KOPT-K1 (cell line): ENCODE data around the gene KRTAP10-4.
"Not testable (repeated sequence)": the region's sequence is repeated elsewhere in the genome, so short reads cannot be mapped to it uniquely, and the experiment has no call there.

Source experiments
- H3K27ac ChIP-seq: fragments of 200-600 bp; sonication (generic); 2 replicates; pipeline ENCODE4 v1.5.1; 2016; ENCODE audit warnings: antibody characterized with exemption, mild to moderate bottlenecking, low read depth, low read length; ENCODE audit not compliant: poor library complexity, severe bottlenecking
- H3K36me3 ChIP-seq: fragments of 200-600 bp; sonication (generic); 2 replicates; pipeline ENCODE4 v1.5.1; 2017; ENCODE audit warnings: antibody characterized with exemption, mild to moderate bottlenecking, low read length, moderate library complexity; ENCODE audit not compliant: insufficient read depth
- H3K9me3 ChIP-seq: fragments of 200-600 bp; sonication (generic); 2 replicates; pipeline ENCODE4 v1.5.1; 2017; ENCODE audit warnings: antibody characterized with exemption, low read length, mild to moderate bottlenecking; ENCODE audit not compliant: insufficient read depth, poor library complexity, severe bottlenecking

KRTAP10-4 gene

DNA sequence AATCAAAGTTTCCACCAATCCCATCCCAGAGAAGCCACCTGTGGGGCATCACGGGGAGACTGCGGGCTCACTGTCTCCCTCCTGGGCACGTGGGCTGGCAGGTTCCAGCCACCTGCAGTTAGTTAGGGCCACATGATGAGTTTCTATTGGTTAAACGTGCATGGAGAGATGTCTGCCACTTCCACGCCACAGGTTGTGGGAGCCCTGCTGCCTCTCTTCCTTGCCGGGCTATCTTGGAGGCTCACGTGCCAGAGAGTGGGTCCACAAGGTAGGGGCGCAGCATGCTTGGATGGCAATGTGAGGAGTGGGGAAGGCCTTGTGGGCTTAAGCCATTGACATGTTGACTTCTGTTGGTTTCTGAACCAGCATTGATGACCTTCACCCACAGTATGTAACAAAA, 30.4 kb downstream of the KRTAP10-4 start:
- peaks cover 10% of the 10 kb centered on the region for H3K9me3 ChIP-seq
- H3K27ac ChIP-seq: no peak overlapping the region
- H3K36me3 ChIP-seq: no peaks in the 10 kb centered on the region

DNA sequence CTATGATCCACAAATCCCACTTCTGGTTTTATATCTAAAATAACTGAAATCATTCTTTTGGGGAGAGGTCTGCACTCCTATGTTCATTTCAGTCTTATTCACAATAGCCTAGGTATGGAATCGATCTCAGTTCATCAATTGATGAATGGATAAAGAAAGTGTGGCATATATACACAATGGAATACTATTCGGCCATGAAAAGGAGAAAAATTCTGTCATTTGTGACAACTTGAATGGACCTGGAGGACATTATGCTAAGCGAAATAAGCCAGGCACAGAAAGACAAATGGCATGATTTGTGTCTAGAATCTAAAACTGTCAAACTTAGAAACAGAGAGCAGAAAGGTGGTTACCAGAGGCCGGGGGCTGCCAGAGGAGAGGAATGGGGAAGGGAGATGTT, 33.0 kb downstream of the KRTAP10-4 start:
- no peaks in the 10 kb centered on the region for H3K36me3 ChIP-seq
- peaks cover 34% of the 10 kb centered on the region for H3K9me3 ChIP-seq
- no peak overlapping the region for H3K27ac ChIP-seq

DNA sequence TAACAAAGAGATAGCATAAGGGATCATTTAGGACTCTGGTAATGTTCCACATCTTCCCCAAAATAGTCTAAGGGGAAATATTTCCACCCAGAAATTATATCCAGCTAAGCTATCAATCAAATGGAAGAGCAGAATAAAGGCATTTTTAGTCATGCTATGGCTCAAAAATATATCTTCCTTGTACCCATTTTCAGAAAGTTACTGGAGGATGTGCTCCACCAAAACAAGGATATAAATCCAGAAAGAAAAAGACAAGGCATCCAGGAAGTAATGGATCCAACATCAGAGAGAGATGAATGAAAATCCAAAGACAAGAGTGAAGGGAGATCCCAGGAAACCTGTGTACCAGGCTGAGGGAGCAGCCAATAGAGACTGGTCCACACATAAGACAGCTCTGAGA, 35.7 kb downstream of the KRTAP10-4 start:
- Histone ChIP-seq H3K9me3 (peaks cover 38% of the 10 kb centered on the region), H3K27ac (no peak overlapping the region), H3K36me3 (no peaks in the 10 kb centered on the region)

DNA sequence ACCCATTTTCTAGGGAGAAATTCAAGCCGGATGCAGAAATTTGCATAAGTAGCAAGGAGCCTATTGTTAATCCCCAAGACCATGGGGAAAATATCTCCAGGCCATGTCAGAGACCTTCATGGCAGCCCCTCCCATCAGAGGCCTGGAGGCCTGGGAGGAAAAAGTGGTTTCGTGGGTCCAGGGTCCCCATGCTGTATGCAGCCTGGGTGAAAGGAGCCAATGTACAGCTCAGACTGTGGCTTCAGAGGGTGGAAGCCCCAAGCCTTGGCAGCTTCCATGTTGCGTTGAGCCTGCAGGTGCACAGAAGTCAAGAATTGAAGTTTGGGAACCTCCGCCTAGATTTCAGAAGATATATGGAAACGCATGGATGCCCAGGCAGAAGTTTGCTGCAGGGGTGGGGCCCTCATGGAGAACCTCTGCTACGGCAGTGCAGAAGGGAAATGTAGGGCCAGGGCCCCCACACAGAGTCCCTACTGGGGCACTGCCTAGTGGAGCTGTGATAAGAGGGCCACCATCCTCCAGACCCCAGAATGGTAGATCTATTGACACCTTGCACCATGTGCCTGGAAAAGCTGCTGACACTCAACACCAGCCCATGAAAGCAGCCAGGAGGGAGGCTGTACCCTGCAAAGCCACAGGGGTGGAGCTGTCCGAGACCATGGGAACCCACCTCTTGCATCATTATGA, 36.8 kb downstream of the KRTAP10-4 start:
- H3K9me3 ChIP-seq: peaks cover 33% of the 10 kb centered on the region
- H3K27ac ChIP-seq, H3K36me3 ChIP-seq: not testable (repeated sequence)

DNA sequence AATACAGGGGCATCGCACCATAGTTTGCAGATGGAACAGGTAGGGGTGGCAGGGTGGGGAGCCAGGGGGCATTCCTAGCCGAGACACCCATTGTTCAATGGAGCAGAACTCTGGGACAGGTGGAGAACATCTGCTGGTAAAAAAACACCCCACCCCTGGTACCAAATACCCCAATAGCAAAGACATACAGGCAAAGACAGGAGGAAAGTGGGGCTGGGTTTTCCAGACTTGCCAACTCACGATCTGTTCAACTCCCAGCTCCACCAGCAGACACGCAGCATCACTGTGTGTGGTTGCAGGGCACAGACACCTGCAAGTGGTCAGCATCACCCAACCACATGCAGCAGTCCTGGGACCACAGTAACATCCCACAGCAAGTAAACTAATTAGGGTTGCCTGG, 38.0 kb downstream of the KRTAP10-4 start:
- H3K36me3 ChIP-seq: no peaks in the 10 kb centered on the region
- peaks cover 33% of the 10 kb centered on the region for H3K9me3 ChIP-seq
- no peak overlapping the region for H3K27ac ChIP-seq

DNA sequence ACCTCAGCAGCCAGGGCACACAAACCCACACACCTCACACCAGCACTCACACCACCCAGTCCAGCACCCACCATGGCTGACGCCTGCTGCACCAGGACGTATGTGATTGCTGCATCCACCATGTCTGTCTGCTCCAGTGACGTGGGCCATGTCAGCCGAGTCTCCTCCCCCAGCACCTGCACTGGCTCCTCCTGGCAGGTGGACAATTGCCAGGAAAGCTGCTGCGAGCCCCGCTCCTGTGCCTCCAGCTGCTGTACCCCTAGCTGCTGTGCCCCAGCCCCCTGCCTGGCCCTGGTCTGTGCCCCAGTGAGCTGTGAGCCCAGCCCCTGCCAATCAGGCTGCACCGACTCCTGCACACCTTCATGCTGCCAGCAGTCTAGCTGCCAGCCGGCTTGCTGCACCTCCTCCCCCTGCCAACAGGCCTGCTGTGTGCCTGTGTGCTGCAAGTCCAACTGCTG, 38.5 kb downstream of the KRTAP10-4 start, which contains the start of gene KRTAP10-8:
TSS of gene KRTAP10-8 (plus strand) at position 51 of the 458 bp plus-strand sequence. CDS start at position 73, 22 bp downstream.
- Histone ChIP-seq H3K27ac (no peak within 1 kb of the TSS), H3K9me3 (peaks cover 33% of the 10 kb centered on the region), H3K36me3 (no peaks in the 10 kb centered on the region)

DNA sequence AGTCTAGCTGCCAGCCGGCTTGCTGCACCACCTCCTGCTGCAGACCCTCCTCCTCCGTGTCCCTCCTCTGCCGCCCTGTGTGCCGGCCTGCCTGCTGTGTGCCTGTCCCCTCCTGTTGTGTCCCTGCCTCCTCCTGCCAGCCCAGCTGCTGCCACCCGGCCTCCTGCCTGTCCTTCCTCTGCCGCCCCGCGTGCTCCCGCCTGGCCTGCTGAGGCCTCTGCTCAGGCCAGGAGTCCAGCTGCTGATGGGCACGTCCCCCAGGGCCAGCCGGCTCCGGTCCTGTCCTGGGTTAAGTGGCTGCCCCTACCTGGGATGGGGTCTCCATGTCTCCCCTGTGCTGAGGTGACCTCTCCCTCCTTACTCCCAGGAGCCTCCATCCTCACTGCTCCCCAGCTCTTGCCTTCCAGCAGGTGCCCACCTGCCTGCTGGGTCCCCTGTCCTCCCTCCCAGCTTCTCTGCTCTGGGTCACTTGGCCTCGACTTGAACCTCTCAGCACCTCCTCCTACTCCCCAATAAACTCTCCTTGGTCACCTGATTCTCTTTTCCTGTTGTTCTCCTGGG, 39.2 kb downstream of the KRTAP10-4 start:
- no peak overlapping the region for H3K27ac ChIP-seq
- no peaks in the 10 kb centered on the region for H3K36me3 ChIP-seq
- peaks cover 33% of the 10 kb centered on the region for H3K9me3 ChIP-seq

DNA sequence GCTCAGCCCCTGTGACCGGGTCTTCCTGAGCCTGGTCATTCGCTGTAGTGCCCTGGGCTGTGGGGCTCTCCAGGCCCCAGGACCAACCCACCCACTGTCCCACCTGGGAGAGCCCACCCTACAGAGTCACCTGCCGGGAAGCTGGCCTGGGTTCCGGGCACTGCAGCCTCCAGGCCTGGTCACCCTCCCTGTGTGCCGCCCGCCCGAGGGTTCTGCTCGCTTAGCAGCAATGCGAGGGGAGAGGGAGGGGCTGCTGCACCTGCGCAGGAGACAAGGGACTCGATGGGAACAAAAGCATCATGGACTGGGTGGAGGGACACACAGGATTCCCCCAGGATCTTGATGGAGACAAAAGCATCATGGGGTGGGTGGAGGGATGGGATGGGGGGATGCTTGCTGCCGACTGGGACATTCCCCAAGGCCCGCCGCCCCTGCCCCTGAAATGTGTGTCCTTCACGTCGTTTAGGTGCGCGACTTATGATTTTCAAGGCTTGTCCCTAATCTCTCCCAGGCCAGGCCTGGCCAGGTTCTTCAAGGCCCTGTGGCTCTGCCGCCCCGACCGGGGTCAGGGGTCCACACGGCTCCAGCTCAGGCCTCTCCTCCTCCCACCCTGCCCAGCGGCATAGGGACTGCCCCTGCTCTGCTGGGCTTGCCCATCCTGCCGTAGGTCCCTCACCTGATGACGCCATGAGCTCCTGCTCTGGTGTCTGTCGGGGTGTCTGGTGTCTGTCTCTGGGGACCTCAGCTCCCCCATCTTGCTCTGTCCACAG, 40.0 kb downstream of the KRTAP10-4 start:
- Histone ChIP-seq H3K9me3 (peaks cover 33% of the 10 kb centered on the region), H3K36me3 (no peaks in the 10 kb centered on the region), H3K27ac (no peak overlapping the region)

DNA sequence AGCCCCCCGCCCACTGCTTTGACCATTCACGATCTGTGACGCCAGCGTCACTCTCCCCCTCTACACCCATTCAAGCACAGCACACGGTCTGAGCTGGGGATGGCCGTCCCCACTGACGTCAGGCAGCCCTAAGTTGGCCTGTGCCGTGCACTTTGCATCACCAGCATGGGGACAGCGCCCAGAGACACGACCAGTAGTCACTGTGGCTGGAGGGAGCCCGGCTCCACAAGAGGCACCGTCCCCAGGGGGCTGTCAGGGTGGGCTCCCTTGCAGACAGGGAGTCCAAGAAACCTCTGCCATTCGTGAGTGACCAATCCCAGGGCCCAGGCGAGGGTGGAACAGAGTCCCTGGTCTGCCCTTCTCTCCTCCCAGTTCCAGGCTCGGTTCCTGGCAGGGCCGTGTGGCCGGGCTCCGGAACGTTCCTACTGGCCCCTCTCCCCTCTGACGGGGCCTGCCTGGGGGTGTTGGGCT, 40.7 kb downstream of the KRTAP10-4 start:
- H3K36me3 ChIP-seq: no peaks in the 10 kb centered on the region
- peaks cover 29% of the 10 kb centered on the region for H3K9me3 ChIP-seq
- H3K27ac ChIP-seq: no peak overlapping the region

DNA sequence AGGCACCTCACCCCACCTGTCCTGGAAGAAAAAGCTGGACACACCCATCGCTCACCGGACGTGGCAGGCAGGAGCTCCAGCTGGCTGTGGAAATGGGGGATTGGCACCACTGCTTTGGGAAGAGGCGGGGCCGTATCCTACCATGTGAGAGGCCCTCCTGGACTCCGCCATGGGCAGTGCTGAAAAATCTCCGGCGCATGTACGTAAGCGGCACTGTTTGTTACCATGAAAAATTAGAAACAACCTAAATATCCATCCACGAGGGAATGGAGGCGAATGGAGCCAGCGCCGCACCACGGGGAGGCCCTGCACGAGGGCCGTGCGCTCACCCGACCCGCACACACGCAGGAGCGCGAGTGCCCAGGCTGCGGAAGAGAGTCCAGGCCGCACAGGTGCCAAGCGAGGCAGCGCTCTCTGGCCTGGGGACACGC, 41.4 kb downstream of the KRTAP10-4 start:
- Histone ChIP-seq H3K36me3 (no peaks in the 10 kb centered on the region), H3K27ac (no peak overlapping the region), H3K9me3 (peaks cover 30% of the 10 kb centered on the region)

DNA sequence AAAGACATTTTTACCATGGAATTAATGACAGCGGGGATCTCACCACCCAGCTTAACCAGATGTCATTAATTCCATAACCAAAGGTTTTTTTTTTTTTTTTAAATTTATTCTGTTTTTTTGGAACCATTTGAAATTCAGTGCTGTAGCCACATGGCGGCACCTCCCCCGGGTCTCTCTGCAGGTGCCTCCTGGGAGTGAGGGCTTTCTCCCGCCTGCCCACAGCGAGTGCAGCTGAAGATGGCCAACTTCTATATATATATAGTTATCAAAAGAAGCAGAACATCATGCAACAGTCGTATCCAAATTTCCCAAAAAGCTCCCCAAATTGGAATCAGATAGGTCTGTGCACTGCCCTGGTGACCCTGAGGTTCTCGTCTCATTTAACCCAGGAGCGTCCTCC, 41.9 kb downstream of the KRTAP10-4 start:
- Histone ChIP-seq H3K36me3 (no peaks in the 10 kb centered on the region), H3K27ac (no peak overlapping the region), H3K9me3 (peaks cover 26% of the 10 kb centered on the region)

DNA sequence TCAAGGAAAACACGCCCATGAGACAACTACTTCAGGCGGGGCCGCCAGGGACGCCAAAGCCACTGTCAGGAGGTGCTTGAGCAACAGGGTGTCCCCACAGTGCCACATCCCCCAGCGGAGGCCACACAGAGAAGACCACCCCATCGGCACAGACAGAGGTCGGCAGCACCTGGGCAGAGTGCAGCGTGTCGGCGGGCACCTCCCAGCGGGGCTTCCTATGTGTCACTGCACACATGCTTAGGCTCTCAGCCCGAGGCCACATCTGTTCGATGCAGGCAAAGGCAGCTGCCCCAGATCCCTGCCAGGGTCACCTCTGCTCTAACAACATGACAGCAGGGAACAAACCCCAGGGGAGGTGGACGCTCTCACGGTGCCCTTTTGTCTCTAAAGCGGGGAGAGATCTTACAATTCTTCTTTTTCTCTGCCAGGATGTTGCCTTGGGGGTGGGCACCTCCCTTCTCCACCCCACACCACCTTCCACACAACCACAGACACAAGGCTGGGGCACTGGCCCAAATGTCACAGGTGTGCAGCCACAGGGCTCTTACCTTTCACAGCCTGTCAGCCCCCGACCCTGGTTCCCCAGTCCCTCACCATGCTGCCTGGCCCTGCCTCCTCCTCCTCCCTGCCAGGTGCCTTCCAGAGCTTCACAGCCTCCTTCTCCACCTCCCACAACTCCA, 42.5 kb downstream of the KRTAP10-4 start:
- Histone ChIP-seq H3K9me3 (peaks cover 21% of the 10 kb centered on the region), H3K27ac (no peak overlapping the region), H3K36me3 (no peaks in the 10 kb centered on the region)

DNA sequence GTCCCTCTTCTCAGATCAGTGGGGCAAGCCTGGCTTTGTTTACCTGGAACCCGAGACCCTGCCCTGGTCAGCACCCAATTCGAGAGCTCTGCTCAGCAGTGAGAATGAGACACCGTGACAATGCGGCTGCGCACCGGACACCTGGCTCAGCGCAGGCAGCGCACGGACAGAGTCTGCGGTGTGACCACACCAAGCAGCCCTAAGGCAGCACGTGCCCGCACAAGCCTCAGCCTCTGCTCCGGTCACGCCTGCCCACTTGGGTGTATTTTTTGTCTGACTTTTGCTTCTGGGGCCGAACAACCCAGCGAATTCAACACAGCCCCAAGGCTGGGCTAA, 43.0 kb downstream of the KRTAP10-4 start:
- no peaks in the 10 kb centered on the region for H3K36me3 ChIP-seq
- H3K9me3 ChIP-seq: peaks cover 16% of the 10 kb centered on the region
- H3K27ac ChIP-seq: no peak overlapping the region

DNA sequence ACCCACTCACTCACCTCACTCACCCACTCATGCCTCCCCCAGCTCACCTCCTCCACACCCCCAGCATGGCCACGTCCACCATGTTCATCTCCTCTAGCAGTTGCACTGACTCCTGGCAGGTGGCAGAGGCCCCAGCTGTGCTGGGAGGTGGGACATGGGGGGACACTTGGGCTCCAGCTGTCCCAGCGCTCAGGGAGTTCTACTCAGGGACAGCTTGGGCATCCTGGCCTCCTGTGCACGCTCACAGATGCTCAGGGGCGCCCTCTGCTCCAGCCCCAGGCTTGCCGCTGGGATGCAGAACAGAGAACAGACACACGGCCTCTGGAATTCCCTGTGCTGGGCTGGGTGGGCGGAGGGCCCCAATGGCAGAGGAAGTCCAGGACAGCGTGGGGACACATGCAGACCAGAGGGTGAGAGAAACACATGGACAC, 43.6 kb downstream of the KRTAP10-4 start:
- Histone ChIP-seq H3K36me3 (no peaks in the 10 kb centered on the region), H3K27ac (no peak overlapping the region), H3K9me3 (peaks cover 11% of the 10 kb centered on the region)

DNA sequence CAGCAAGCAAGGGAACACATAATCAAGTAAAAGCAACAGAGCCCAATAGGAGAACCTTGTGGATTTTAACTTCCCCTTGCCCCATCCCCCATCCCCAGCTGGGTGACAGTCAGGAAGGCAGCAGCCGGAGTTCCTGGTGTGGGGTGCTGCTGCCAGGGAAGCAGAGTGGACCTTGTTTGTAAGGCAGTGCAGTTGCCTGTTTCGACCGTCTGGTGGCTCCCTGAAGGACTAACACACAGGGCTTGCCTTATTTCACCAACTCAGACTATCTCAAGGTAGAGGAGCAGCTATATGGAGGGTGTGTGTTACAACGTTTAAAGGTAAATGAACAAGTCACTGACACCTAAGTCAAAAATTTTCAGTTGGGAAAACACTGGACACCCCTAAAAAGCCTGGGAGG, 45.0 kb downstream of the KRTAP10-4 start:
- H3K27ac ChIP-seq: peak overlapping the region; percentile 38
- peaks cover 20% of the 10 kb centered on the region for H3K9me3 ChIP-seq
- H3K36me3 ChIP-seq: no peaks in the 10 kb centered on the region
